ENCODE measurements around the gene RAMACL. TPM values are rescaled to one million over a fixed set of nuclear protein-coding genes. Genes with fewer than 3 reads are reported as not detected.
A peak's percentile ranks its signal among the peaks of the same experiment; 100 is the strongest.

The RAMACL gene
- total and polyA plus RNA-seq, 4 donors = 0.22 to 0.59 (median 0.31) TPM

DNA sequence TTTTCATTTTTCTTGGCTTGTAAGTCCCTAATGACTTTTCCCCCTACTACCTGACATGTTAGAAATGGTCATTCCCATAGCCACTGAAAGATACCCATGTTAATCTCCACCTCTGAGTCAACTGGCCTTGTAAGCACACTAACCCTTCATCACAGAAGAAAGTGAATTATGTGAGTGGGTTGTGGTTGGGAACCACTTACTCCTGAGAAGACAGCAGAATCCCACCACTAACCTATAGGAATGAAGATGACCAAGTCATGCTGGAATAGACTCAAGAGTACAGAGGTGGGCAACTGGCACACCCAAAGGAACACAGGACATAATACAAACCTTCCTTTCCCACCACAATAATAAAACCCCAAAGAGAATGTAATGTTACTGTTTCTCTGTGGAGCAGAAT, 30.1 kb downstream of the RAMACL start:
- no peak for DNase-seq (ENCODE audit: low spot score)
- peaks cover 2 to 24% (median 8%) of the 10 kb centered on the region in 4 donors for H3K4me1 ChIP-seq (ENCODE audit: control insufficient read depth in 4 of 4, insufficient read depth in 4 of 4, low read length in 3 of 4)
- no peak overlapping the region for H3K4me3 ChIP-seq (ENCODE audit: low read depth in 1 of 3, low read length in 3 of 3)
- H3K9me3 ChIP-seq (ENCODE audit: control insufficient read depth in 4 of 4, low read length in 3 of 4) = peaks cover 0 to 1% (median 0%) of the 10 kb centered on the region in 4 donors
- no peak for TF ChIP-seq TAF1 (conservative IDR thresholded peaks at IDR 0.05)
- TF ChIP-seq HNF4A (conservative IDR thresholded peaks at IDR 0.05) = no peak
- TF ChIP-seq EGR1 (IDR thresholded peaks at IDR 0.05; ENCODE audit: low read depth in 2 of 2) = no peak
- TF ChIP-seq GABPA (IDR thresholded peaks at IDR 0.05 in 1 of 2, conservative IDR thresholded peaks at IDR 0.05 in 1 of 2) = no peak
- no peak for TF ChIP-seq RAD21 (IDR thresholded peaks at IDR 0.05)
- TF ChIP-seq, protein P1, sequence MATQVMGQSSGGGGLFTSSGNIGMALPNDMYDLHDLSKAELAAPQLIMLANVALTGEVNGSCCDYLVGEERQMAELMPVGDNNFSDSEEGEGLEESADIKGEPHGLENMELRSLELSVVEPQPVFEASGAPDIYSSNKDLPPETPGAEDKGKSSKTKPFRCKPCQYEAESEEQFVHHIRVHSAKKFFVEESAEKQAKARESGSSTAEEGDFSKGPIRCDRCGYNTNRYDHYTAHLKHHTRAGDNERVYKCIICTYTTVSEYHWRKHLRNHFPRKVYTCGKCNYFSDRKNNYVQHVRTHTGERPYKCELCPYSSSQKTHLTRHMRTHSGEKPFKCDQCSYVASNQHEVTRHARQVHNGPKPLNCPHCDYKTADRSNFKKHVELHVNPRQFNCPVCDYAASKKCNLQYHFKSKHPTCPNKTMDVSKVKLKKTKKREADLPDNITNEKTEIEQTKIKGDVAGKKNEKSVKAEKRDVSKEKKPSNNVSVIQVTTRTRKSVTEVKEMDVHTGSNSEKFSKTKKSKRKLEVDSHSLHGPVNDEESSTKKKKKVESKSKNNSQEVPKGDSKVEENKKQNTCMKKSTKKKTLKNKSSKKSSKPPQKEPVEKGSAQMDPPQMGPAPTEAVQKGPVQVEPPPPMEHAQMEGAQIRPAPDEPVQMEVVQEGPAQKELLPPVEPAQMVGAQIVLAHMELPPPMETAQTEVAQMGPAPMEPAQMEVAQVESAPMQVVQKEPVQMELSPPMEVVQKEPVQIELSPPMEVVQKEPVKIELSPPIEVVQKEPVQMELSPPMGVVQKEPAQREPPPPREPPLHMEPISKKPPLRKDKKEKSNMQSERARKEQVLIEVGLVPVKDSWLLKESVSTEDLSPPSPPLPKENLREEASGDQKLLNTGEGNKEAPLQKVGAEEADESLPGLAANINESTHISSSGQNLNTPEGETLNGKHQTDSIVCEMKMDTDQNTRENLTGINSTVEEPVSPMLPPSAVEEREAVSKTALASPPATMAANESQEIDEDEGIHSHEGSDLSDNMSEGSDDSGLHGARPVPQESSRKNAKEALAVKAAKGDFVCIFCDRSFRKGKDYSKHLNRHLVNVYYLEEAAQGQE (IDR thresholded peaks at IDR 0.05) = no peak
- TF ChIP-seq FOXA2 (IDR thresholded peaks at IDR 0.05) = no peak
- H3K27me3 ChIP-seq (ENCODE audit: control insufficient read depth in 4 of 4, insufficient read depth in 4 of 4, low read length in 3 of 4) = no peaks in the 10 kb centered on the region
- no peaks in the 10 kb centered on the region for H3K36me3 ChIP-seq (ENCODE audit: control insufficient read depth in 4 of 4, insufficient read depth in 3 of 4, low read depth in 1 of 4, low read length in 3 of 4)
- peak overlapping the region; percentile 10 to 28 for H3K9ac ChIP-seq (ENCODE audit: low read depth in 1 of 2, low read length in 2 of 2)
- peak overlapping the region; percentile 37 to 95 for H3K27ac ChIP-seq (ENCODE audit: low read depth in 1 of 2, low read length in 2 of 2)

DNA sequence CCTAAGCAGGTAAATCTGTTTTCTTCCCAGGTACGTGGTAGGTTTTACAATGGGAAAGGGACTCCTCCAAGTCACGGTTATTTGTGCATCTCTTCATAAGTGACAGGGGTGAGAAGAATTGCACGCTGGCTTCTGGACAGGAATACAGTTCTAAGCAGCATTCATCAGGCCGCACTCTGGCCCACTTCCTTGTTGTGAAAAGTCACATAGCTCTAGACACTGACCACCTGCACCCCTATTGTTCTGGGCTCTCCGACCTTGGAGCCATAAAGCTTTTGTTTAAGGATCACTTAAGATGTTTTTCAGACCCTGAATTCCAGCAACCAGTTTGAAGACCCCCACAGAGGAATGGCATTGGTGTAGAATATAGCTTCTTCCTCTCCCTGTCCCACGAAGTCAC, 31.4 kb downstream of the RAMACL start:
- H3K36me3 ChIP-seq (ENCODE audit: control insufficient read depth in 4 of 4, insufficient read depth in 3 of 4, low read depth in 1 of 4, low read length in 3 of 4) = no peaks in the 10 kb centered on the region
- DNase-seq (ENCODE audit: low spot score) = no peak
- no peak for TF ChIP-seq SP1 (IDR thresholded peaks at IDR 0.05)
- no peak for TF ChIP-seq HNF4G (IDR thresholded peaks at IDR 0.05)
- TF ChIP-seq YY1 (IDR thresholded peaks at IDR 0.05) = no peak
- TF ChIP-seq, protein P2, sequence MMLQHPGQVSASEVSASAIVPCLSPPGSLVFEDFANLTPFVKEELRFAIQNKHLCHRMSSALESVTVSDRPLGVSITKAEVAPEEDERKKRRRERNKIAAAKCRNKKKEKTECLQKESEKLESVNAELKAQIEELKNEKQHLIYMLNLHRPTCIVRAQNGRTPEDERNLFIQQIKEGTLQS (IDR thresholded peaks at IDR 0.05) = no peak
- no peak for TF ChIP-seq EGR1 (IDR thresholded peaks at IDR 0.05; ENCODE audit: low read depth in 2 of 2)
- no peak for TF ChIP-seq RAD21 (IDR thresholded peaks at IDR 0.05)
- TF ChIP-seq, protein P3, sequence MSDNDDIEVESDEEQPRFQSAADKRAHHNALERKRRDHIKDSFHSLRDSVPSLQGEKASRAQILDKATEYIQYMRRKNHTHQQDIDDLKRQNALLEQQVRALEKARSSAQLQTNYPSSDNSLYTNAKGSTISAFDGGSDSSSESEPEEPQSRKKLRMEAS (IDR thresholded peaks at IDR 0.05) = no peak
- TF ChIP-seq TAF1 (conservative IDR thresholded peaks at IDR 0.05) = no peak
- no peak for TF ChIP-seq FOXA1 (IDR thresholded peaks at IDR 0.05)
- no peak for TF ChIP-seq NR2F2 (IDR thresholded peaks at IDR 0.05)
- TF ChIP-seq FOXA2 (IDR thresholded peaks at IDR 0.05) = no peak
- TF ChIP-seq, protein P1 (IDR thresholded peaks at IDR 0.05) = no peak
- TF ChIP-seq, protein P4, sequence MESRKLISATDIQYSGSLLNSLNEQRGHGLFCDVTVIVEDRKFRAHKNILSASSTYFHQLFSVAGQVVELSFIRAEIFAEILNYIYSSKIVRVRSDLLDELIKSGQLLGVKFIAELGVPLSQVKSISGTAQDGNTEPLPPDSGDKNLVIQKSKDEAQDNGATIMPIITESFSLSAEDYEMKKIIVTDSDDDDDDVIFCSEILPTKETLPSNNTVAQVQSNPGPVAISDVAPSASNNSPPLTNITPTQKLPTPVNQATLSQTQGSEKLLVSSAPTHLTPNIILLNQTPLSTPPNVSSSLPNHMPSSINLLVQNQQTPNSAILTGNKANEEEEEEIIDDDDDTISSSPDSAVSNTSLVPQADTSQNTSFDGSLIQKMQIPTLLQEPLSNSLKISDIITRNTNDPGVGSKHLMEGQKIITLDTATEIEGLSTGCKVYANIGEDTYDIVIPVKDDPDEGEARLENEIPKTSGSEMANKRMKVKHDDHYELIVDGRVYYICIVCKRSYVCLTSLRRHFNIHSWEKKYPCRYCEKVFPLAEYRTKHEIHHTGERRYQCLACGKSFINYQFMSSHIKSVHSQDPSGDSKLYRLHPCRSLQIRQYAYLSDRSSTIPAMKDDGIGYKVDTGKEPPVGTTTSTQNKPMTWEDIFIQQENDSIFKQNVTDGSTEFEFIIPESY (IDR thresholded peaks at IDR 0.05) = no peak
- no peak for TF ChIP-seq HNF4A (conservative IDR thresholded peaks at IDR 0.05)
- no peak for TF ChIP-seq GABPA (IDR thresholded peaks at IDR 0.05 in 1 of 2, conservative IDR thresholded peaks at IDR 0.05 in 1 of 2)
- TF ChIP-seq RXRA (IDR thresholded peaks at IDR 0.05) = no peak
- TF ChIP-seq, protein P5, sequence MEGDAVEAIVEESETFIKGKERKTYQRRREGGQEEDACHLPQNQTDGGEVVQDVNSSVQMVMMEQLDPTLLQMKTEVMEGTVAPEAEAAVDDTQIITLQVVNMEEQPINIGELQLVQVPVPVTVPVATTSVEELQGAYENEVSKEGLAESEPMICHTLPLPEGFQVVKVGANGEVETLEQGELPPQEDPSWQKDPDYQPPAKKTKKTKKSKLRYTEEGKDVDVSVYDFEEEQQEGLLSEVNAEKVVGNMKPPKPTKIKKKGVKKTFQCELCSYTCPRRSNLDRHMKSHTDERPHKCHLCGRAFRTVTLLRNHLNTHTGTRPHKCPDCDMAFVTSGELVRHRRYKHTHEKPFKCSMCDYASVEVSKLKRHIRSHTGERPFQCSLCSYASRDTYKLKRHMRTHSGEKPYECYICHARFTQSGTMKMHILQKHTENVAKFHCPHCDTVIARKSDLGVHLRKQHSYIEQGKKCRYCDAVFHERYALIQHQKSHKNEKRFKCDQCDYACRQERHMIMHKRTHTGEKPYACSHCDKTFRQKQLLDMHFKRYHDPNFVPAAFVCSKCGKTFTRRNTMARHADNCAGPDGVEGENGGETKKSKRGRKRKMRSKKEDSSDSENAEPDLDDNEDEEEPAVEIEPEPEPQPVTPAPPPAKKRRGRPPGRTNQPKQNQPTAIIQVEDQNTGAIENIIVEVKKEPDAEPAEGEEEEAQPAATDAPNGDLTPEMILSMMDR (IDR thresholded peaks at IDR 0.05; ENCODE audit: low read depth, low read length, missing input control) = no peak
- H3K27me3 ChIP-seq (ENCODE audit: control insufficient read depth in 4 of 4, insufficient read depth in 4 of 4, low read length in 3 of 4) = no peaks in the 10 kb centered on the region
- H3K9me3 ChIP-seq (ENCODE audit: control insufficient read depth in 4 of 4, low read length in 3 of 4) = peaks cover 0 to 1% (median 0%) of the 10 kb centered on the region in 4 donors
- no peak overlapping the region for H3K27ac ChIP-seq (ENCODE audit: low read depth in 1 of 2, low read length in 2 of 2)
- no peak overlapping the region for H3K4me3 ChIP-seq (ENCODE audit: low read depth in 1 of 3, low read length in 3 of 3)
- no peak overlapping the region for H3K9ac ChIP-seq (ENCODE audit: low read depth in 1 of 2, low read length in 2 of 2)
- peaks cover 2 to 24% (median 8%) of the 10 kb centered on the region in 4 donors for H3K4me1 ChIP-seq (ENCODE audit: control insufficient read depth in 4 of 4, insufficient read depth in 4 of 4, low read length in 3 of 4)
- WGBS = 93% methylated on average over 6 of the region's 6 CpGs
